ENCODE results near the gene DNAH6.

DNAH6 gene

GRCh38 chr2:84629550-84629949 is 113.3 kb downstream of the DNAH6 start:
- intact Hi-C loops (cut with micrococcal nuclease), result loop anchor here (10.0 kb wide), 1 partner anchor 135 kb away; no protein-coding TSS in a partner anchor
- Mint-ChIP-seq H3K4me3 (no peak overlapping the region), H3K4me1 (ENCODE audit: low read depth) (no peaks in the 10 kb centered on the region), H3K27me3 (peaks cover 2% of the 10 kb centered on the region), H3K27ac (no peak overlapping the region), H3K9me3 (no peaks in the 10 kb centered on the region), H3K36me3 (ENCODE audit: low read depth) (no peaks in the 10 kb centered on the region)

- H3K27me3 Mint-ChIP-seq, result peaks cover 2% of the 10 kb centered on the region
- H3K4me3 Mint-ChIP-seq, result no peak overlapping the region
- intact Hi-C loops (cut with micrococcal nuclease), result no loop called here
- no peaks in the 10 kb centered on the region for H3K4me1 Mint-ChIP-seq (ENCODE audit: low read depth)
- no peaks in the 10 kb centered on the region for H3K36me3 Mint-ChIP-seq (ENCODE audit: low read depth)
- no peak overlapping the region for H3K27ac Mint-ChIP-seq
- no peaks in the 10 kb centered on the region for H3K9me3 Mint-ChIP-seq
Observed at GRCh38 chr2:84631047-84631446, 114.7 kb downstream of the DNAH6 start.

- Mint-ChIP-seq H3K36me3 (ENCODE audit: low read depth) (no peaks in the 10 kb centered on the region), H3K27ac (no peak overlapping the region), H3K4me3 (no peak overlapping the region), H3K27me3 (peaks cover 2% of the 10 kb centered on the region), H3K9me3 (no peaks in the 10 kb centered on the region), H3K4me1 (ENCODE audit: low read depth) (no peaks in the 10 kb centered on the region)
- intact Hi-C loops (cut with micrococcal nuclease), result no loop called here
Observed at GRCh38 chr2:84631985-84632384, 115.7 kb downstream of the DNAH6 start.

GRCh38 chr2:84636080-84636971 is 120.0 kb downstream of the DNAH6 start:
- intact Hi-C loops (cut with micrococcal nuclease), result no loop called here
- no peaks in the 10 kb centered on the region for H3K4me1 Mint-ChIP-seq (ENCODE audit: low read depth)
- H3K4me3 Mint-ChIP-seq, result no peak overlapping the region
- no peaks in the 10 kb centered on the region for H3K9me3 Mint-ChIP-seq
- no peaks in the 10 kb centered on the region for H3K36me3 Mint-ChIP-seq (ENCODE audit: low read depth)
- H3K27me3 Mint-ChIP-seq, result peaks cover 1% of the 10 kb centered on the region
- no peak overlapping the region for H3K27ac Mint-ChIP-seq

GRCh38 chr2:84639751-84640150 is 123.5 kb downstream of the DNAH6 start:
- Mint-ChIP-seq H3K36me3 (ENCODE audit: low read depth) (no peaks in the 10 kb centered on the region), H3K27ac (no peak overlapping the region), H3K4me1 (ENCODE audit: low read depth) (no peaks in the 10 kb centered on the region), H3K9me3 (no peaks in the 10 kb centered on the region), H3K27me3 (peaks cover 8% of the 10 kb centered on the region), H3K4me3 (no peak overlapping the region)
- intact Hi-C loops (cut with micrococcal nuclease), result no loop called here

- no peaks in the 10 kb centered on the region for H3K4me1 Mint-ChIP-seq (ENCODE audit: low read depth)
- no peak overlapping the region for H3K27ac Mint-ChIP-seq
- H3K27me3 Mint-ChIP-seq, result peaks cover 8% of the 10 kb centered on the region
- H3K4me3 Mint-ChIP-seq, result no peak overlapping the region
- H3K9me3 Mint-ChIP-seq, result no peaks in the 10 kb centered on the region
- intact Hi-C loops (cut with micrococcal nuclease), result no loop called here
- no peaks in the 10 kb centered on the region for H3K36me3 Mint-ChIP-seq (ENCODE audit: low read depth)
Observed at GRCh38 chr2:84640411-84640810, 124.1 kb downstream of the DNAH6 start.

- Mint-ChIP-seq H3K4me1 (ENCODE audit: low read depth) (no peaks in the 10 kb centered on the region), H3K4me3 (no peak overlapping the region), H3K27me3 (peaks cover 8% of the 10 kb centered on the region), H3K9me3 (no peaks in the 10 kb centered on the region), H3K27ac (no peak overlapping the region), H3K36me3 (ENCODE audit: low read depth) (no peaks in the 10 kb centered on the region)
- intact Hi-C loops (cut with micrococcal nuclease), result no loop called here
Observed at GRCh38 chr2:84641021-84641420, 124.7 kb downstream of the DNAH6 start.

GRCh38 chr2:84643991-84644390 is 127.7 kb downstream of the DNAH6 start:
- Mint-ChIP-seq H3K9me3 (no peaks in the 10 kb centered on the region), H3K4me1 (ENCODE audit: low read depth) (no peaks in the 10 kb centered on the region)

GRCh38 chr2:84646514-84646913 is 130.2 kb downstream of the DNAH6 start:
- H3K27ac Mint-ChIP-seq, result no peak overlapping the region
- no peak overlapping the region for H3K4me3 Mint-ChIP-seq
- H3K9me3 Mint-ChIP-seq, result no peaks in the 10 kb centered on the region
- intact Hi-C loops (cut with micrococcal nuclease), result no loop called here
- no peaks in the 10 kb centered on the region for H3K36me3 Mint-ChIP-seq (ENCODE audit: low read depth)
- no peaks in the 10 kb centered on the region for H3K4me1 Mint-ChIP-seq (ENCODE audit: low read depth)
- H3K27me3 Mint-ChIP-seq, result peaks cover 6% of the 10 kb centered on the region

More at GRCh38 chr2:84643991-84644390, 127.7 kb downstream of the DNAH6 start:
- no peak overlapping the region for H3K27ac Mint-ChIP-seq
- no peaks in the 10 kb centered on the region for H3K36me3 Mint-ChIP-seq (ENCODE audit: low read depth)
- peaks cover 8% of the 10 kb centered on the region for H3K27me3 Mint-ChIP-seq
- intact Hi-C loops (cut with micrococcal nuclease), result no loop called here
- no peak overlapping the region for H3K4me3 Mint-ChIP-seq

- Mint-ChIP-seq H3K4me3 (no peak overlapping the region), H3K27me3 (peaks cover 6% of the 10 kb centered on the region), H3K27ac (no peak overlapping the region), H3K9me3 (no peaks in the 10 kb centered on the region), H3K4me1 (ENCODE audit: low read depth) (no peaks in the 10 kb centered on the region), H3K36me3 (ENCODE audit: low read depth) (no peaks in the 10 kb centered on the region)
- intact Hi-C loops (cut with micrococcal nuclease), result no loop called here
Observed at GRCh38 chr2:84647267-84647666, 131.0 kb downstream of the DNAH6 start.

GRCh38 chr2:84649058-84649457 is 132.8 kb downstream of the DNAH6 start:
- H3K4me3 Mint-ChIP-seq, result no peak overlapping the region
- H3K27ac Mint-ChIP-seq, result no peak overlapping the region
- no peaks in the 10 kb centered on the region for H3K36me3 Mint-ChIP-seq (ENCODE audit: low read depth)

GRCh38 chr2:84649487-84650142 is 133.3 kb downstream of the DNAH6 start:
- no peaks in the 10 kb centered on the region for H3K27me3 Mint-ChIP-seq
- H3K27ac Mint-ChIP-seq, result no peak overlapping the region
- no peaks in the 10 kb centered on the region for H3K4me1 Mint-ChIP-seq (ENCODE audit: low read depth)
- intact Hi-C loops (cut with micrococcal nuclease), result no loop called here
- H3K9me3 Mint-ChIP-seq, result no peaks in the 10 kb centered on the region
- H3K36me3 Mint-ChIP-seq (ENCODE audit: low read depth), result no peaks in the 10 kb centered on the region
- H3K4me3 Mint-ChIP-seq, result no peak overlapping the region

More at GRCh38 chr2:84649058-84649457, 132.8 kb downstream of the DNAH6 start:
- Mint-ChIP-seq H3K27me3 (peaks cover 2% of the 10 kb centered on the region), H3K9me3 (no peaks in the 10 kb centered on the region), H3K4me1 (ENCODE audit: low read depth) (no peaks in the 10 kb centered on the region)
- intact Hi-C loops (cut with micrococcal nuclease), result no loop called here

GRCh38 chr2:84652431-84652830 is 136.1 kb downstream of the DNAH6 start:
- Mint-ChIP-seq H3K4me3 (no peak overlapping the region), H3K27ac (no peak overlapping the region), H3K27me3 (no peaks in the 10 kb centered on the region), H3K9me3 (no peaks in the 10 kb centered on the region), H3K36me3 (ENCODE audit: low read depth) (no peaks in the 10 kb centered on the region), H3K4me1 (ENCODE audit: low read depth) (no peaks in the 10 kb centered on the region)
- intact Hi-C loops (cut with micrococcal nuclease), result no loop called here

- Mint-ChIP-seq H3K4me3 (no peak overlapping the region), H3K36me3 (ENCODE audit: low read depth) (no peaks in the 10 kb centered on the region)
- intact Hi-C loops (cut with micrococcal nuclease), result no loop called here
Observed at GRCh38 chr2:84653302-84653701, 137.0 kb downstream of the DNAH6 start.

More at GRCh38 chr2:84653302-84653701, 137.0 kb downstream of the DNAH6 start:
- no peaks in the 10 kb centered on the region for H3K9me3 Mint-ChIP-seq
- no peaks in the 10 kb centered on the region for H3K27me3 Mint-ChIP-seq
- H3K4me1 Mint-ChIP-seq (ENCODE audit: low read depth), result no peaks in the 10 kb centered on the region
- no peak overlapping the region for H3K27ac Mint-ChIP-seq

All from dendritic cell treated with granulocyte-macrophage colony-stimulating factor and Interleukin-4, amounts not matched to agents 40 ng/mL and 50 ng/mL, for 4 days (primary cell).